Non-pigmented ciliary epithelial cell (primary cell): Measurements from ENCODE around the gene UBE2QL1.

Experiments
- DNase-seq: peaks from one replicate; pipeline ENCODE4 v3.0.0-alpha.2; 2010; ENCODE audit warnings: low read depth

The UBE2QL1 gene

DNA sequence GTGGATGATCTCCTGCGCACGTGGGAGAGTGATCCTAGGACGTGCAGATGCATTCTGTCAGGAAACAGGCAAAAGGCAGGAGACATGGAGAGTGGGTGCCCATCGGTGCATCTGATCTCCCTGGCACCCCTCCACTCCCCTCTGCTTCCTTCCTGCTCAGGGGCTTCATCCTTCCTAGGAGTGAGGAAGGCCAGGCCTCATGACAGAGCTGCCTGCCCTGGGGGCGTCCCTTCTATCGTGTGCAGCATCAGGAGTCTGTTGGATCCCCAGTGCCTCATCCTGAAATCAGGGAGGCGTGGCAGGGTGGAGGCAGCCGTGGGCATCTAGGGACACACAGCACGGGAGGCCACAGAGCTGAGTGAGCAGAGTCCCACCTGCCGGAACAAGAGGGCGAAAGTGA lies 30.1 kb downstream of the UBE2QL1 start:
- DNase-seq = no peak

- no peak for DNase-seq
These were observed 31.7 kb downstream of the UBE2QL1 start for GRCh38 chr5:6480133-6481051.

DNA sequence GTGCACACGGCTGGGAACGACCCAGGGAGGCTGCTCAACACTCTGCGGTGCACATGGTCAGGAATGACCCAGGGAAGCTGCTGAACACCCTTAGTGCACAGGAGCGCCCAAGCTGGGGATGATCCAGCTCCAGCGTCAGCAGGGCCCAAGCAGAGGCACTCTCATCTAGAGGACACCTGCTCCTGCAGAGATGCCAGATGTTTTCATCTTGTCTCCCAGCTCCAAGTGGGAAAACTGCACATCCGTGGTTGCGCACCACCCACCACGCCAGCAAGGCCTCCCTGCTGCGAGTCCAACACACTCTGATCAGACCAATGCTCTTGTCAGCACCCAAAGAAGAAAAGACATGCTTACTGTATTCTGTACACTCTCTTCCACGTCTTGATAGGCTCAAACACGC lies 34.1 kb downstream of the UBE2QL1 start:
- DNase-seq = no peak

GRCh38 chr5:6483880-6484382 lies 35.3 kb downstream of the UBE2QL1 start:
- no peak for DNase-seq

DNA sequence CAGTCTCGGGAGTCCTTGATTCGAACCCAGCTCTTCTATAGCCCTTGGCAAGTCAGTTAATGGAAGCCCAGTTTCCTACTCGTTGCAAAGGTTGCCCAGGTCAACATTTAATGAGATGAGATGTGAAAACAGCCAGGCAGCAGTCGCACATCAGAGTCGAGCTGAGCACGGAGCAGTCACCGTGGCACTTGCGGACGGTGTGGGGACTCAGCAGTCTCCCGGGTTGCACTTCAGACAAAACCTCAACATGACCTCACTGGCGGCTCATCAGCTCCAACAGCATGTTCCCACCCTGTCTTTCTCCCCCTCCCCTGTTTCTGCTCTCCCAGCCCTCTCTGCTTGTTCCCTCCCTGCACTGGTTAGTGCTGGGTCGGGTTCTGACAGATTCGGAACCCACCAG lies 35.8 kb downstream of the UBE2QL1 start:
- DNase-seq = no peak

GRCh38 chr5:6484899-6485298 lies 36.2 kb downstream of the UBE2QL1 start:
- DNase-seq = no peak

DNA sequence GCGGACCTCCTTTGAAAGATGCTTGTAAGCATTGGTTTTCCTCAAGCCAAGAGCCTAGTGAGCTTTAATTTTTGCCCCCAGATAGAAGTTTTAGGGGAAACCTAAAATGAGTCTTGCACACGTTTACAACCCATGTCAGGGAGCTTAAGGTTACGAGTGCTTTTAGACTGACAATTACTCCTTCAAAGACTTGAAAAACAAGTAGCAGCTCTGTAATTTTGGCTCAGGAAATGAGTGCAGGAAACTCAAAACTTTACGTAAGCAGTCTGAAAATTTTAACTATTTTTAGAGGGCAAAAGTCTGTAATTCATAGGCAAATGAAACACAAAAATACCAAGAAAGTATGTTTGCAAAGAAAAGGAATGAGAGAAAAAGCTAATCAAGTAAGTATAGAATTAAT lies 36.8 kb downstream of the UBE2QL1 start:
- no peak for DNase-seq

- DNase-seq = no peak
These were observed 37.4 kb downstream of the UBE2QL1 start for GRCh38 chr5:6486074-6486473.

DNA sequence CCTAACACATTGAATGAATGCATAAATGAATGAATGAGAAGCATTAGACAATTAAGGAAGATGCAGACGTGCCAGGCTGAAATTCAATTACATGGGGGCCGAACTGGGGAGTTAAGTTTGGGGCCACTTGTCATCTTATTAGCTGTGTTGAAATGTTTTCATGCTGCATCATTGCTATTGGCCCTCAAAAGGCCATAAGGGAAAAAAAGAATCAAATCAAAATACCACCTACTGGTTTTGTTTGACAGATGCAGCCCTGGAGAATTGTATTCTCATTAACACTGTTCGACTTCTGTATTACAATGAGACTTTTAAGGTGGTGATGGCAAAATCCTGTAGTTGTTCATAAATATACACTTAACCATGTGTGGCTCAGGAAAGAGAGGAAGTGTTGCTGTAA lies 38.4 kb downstream of the UBE2QL1 start:
- no peak for DNase-seq

DNA sequence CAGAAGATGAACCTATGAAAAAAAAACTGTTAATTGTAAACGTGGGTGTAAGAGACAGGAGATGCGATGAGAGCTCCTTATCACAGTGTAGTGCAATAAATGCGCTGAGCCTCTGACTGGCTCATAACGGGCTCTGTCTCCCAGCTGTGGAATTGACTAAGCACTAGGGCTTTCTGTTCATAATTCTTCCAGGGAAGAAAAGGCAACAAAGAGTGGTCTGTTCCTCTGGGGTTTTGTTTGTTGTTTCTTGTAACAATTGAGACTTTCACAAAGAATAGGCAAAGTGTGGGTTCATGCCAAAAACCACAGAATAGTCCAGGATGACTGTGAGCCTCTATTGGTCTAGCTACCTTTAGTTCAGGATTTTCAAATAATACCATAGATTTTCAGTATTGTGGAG lies 39.4 kb downstream of the UBE2QL1 start:
- DNase-seq = no peak

- DNase-seq = no peak
These were observed 41.1 kb downstream of the UBE2QL1 start for GRCh38 chr5:6489643-6490185.

- DNase-seq = no peak
These were observed 41.6 kb downstream of the UBE2QL1 start for GRCh38 chr5:6490246-6490645.

- DNase-seq = no peak
These were observed 42.0 kb downstream of the UBE2QL1 start for GRCh38 chr5:6490693-6491092.

GRCh38 chr5:6491196-6491918 lies 42.7 kb downstream of the UBE2QL1 start:
- DNase-seq = no peak

- no peak for DNase-seq
These were observed 43.2 kb downstream of the UBE2QL1 start for GRCh38 chr5:6491919-6492290.

DNA sequence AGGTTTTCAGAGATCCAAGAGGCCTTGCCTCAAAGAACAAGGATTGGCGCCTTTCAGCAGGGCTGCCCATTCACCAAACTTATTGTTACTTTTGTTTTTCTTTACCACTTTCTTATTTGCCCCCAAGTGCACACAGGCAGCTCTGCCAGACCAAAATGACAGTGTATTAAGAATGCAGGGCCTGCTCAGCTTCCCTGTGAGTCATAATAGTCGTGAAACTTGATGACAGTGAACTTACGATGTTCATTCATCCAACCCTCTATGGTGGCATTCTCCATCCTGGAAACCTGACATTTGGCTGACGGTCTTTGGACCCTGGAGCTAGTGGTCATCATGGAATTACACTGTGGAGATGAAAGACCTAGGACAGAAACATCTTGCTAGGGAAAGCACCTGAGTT lies 44.3 kb downstream of the UBE2QL1 start:
- DNase-seq = no peak

GRCh38 chr5:6493681-6494454 lies 45.2 kb downstream of the UBE2QL1 start:
- no peak for DNase-seq

GRCh38 chr5:6494939-6495338 lies 46.3 kb downstream of the UBE2QL1 start:
- no peak for DNase-seq

GRCh38 chr5:6495433-6496206 lies 47.0 kb downstream of the UBE2QL1 start:
- DNase-seq = no peak

GRCh38 chr5:6496207-6496584 lies 47.5 kb downstream of the UBE2QL1 start:
- no peak for DNase-seq

- no peak for DNase-seq
These were observed 48.0 kb downstream of the UBE2QL1 start for GRCh38 chr5:6496636-6497035.
